PC-3 (cell line): Measurements from ENCODE around the gene OR2AT4.

Experiments
- CTCF ChIP-seq: fragments of 300-600 bp; sonication (generic); conservative IDR thresholded peaks from 2 replicates; pipeline ENCODE4 v1.5.1; 2017; ENCODE audit warnings: antibody characterized with exemption, low read depth, mild to moderate bottlenecking, low read length
- EZH2phosphoT487 ChIP-seq: fragments of 300-600 bp; sonication (generic); IDR thresholded peaks from 2 replicates; pipeline ENCODE4 v1.6.1; 2018; ENCODE audit warnings: mild to moderate bottlenecking, antibody characterized with exemption, low read length, borderline replicate concordance

- TF ChIP-seq CTCF (no peak), EZH2phosphoT487 (no peak)
Measured at GRCh38 chr11:75141166-75141565, 44.5 kb upstream of the OR2AT4 start.
